ENCODE results near the gene FOXA2. TPM values are rescaled to one million over a fixed set of nuclear protein-coding genes. Genes with fewer than 3 reads are reported as not detected.
"Not testable (repeated sequence)": the region's sequence is repeated elsewhere in the genome, so short reads cannot be mapped to it uniquely, and the experiment has no call there.

Gene FOXA2
- total RNA-seq, 1 experiment from 2014 or later = not detected

- DNase-seq (ENCODE audit: low read depth) = no peak
These were observed 16.2 kb downstream of the FOXA2 start for GRCh38 chr20:22567944-22568871.

GRCh38 chr20:22566876-22567658, 17.3 kb downstream of the FOXA2 start:
- DNase-seq (ENCODE audit: low read depth) = no peak

DNA sequence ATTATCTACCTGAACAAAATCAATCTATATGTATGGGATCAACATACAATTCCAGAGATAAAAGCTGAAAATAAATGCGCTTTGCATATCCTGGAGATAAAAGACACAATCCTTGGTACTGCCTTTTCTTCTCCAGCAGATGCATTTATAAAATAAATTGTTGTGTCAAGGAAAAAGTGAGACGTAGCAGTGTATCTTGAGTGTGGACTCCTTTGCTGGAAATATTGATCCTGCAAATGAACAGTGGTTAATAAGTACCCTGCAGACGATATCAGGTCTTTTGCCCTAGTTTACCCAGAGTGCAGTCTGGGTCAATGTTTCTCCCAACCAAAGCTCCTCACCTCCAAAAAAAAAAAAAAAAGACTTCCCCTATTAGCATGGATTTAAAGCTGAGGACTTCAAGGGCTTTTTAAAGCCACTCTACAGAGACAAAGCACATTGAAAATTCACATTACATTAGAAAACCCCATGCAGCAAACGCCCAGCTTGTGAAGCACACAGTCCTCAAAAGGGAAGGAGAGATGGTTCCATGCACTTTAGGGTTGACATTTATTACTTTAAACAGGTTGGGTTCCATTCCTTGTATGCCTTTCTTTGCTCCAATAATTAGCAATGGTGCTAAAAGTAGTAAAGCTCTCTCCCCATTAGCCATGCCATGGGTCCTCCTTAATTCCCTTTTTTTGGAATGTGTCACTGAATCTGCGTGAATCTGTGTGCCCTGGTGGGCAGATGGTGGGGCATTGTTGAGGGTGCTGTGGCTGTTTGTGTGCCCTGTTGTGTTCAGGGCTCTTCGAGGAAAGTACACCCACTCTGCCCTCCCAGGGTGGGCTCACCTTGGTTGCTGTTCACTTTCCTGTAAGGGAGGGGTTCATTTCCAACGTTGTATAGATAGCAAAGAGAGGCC, 21.1 kb downstream of the FOXA2 start:
- no peak for DNase-seq (ENCODE audit: low read depth)

DNA sequence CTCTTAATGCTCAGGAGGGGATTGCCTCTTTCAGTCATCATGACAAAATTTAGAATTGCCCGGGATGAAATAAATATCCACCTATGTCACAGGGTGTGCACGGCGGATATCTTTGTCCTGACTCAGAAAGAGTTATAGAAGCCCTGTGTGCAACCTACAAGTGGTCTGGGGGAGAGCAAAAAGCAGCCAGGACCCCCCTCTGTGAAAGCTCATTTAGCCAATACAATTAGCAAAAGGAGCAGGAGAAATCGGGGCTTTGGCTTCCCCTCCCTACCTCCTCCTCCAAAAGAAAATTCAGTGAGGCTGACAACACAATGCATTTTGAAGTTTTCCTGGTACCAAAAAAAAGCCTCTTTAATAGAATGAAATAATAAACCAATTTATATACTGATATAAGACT, 21.8 kb downstream of the FOXA2 start:
- DNase-seq (ENCODE audit: low read depth) = no peak

DNA sequence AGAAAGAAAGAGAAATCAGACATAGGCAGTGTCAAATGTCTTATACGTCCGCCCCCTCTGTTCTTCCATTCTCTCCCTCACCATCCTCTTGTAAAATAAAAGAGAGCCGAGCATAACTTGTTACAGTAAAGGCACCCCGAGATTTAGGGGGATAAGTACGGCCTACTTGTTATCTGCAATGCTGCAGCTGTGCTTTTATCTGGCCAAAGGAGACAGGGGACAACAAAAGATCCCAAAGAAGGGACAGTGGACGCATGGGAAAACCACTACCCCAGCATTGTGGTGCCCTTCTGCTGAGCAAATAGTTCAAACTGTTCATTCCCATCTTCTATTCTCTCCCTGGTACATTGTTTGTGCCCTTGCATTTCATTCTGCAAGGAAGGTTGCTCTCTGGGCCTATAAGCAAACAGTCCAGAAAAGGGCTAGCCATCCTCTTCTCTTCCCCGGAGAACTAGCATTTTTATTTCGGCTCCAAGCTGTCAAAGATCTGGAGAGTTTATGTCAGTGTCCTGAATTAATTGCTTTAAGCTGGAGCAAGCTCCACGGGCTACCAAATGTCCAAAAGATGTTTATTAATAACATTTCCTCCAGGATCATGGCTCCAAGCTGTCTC, 22.3 kb downstream of the FOXA2 start:
- DNase-seq (ENCODE audit: low read depth) = no peak

DNA sequence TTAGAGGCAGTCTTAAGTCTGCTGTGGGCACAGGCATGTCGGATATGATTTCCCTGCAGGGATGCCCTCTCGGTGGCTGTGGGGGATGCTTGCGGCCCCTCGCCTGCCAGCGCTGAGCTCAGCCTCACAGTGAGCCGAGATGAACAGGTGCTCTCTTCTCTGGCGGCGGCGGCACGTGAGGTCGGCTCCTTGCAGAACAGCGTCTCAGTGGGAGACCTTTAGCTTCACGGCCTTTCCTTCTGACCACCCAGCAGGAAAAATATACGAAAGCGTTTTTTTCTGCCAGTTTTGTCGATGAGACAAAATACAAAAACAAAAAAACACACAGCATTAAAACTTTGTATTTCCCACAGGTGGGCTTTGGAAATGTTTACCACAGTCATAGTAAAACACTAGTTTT, 23.6 kb downstream of the FOXA2 start:
- DNase-seq (ENCODE audit: low read depth) = no peak

DNA sequence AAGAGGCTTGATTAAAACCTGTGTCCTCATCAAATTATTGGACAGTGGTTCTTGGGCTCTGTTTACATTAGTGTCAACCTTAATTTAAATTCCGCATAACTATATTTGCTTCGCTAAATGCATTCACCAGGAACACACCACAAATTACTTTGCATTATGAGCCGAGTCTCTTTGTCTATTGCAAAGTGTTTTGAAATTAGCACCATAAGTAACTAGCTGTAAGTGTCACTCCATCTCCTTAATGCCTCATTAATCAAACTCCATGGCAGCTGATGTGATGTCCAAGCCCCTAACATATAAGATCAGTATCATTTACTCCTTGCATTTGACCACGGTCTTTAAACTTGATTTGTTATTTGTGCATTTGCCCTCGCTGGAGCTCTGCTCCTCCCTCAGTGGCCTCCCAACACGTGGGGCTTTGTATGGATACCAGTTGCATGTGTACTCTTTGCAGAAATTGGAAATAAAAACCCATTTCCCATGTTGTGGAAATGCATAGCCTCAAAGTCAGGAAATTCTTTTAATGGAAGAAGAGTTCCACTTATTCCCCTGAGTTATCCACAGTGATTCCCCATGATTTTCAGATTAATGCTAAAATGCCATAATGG, 24.6 kb downstream of the FOXA2 start:
- DNase-seq (ENCODE audit: low read depth) = no peak

- DNase-seq (ENCODE audit: low read depth) = no peak
These were observed 26.7 kb downstream of the FOXA2 start for GRCh38 chr20:22557403-22558276.

GRCh38 chr20:22556565-22557056, 27.8 kb downstream of the FOXA2 start:
- no peak for DNase-seq (ENCODE audit: low read depth)

- DNase-seq (ENCODE audit: low read depth) = peak; percentile 37
These were observed 28.4 kb downstream of the FOXA2 start for GRCh38 chr20:22555791-22556564.

GRCh38 chr20:22554391-22554790, 30.0 kb downstream of the FOXA2 start:
- no peak for DNase-seq (ENCODE audit: low read depth)

- not testable (repeated sequence) for DNase-seq (ENCODE audit: low read depth)
These were observed 33.9 kb downstream of the FOXA2 start for GRCh38 chr20:22550514-22550913.

DNA sequence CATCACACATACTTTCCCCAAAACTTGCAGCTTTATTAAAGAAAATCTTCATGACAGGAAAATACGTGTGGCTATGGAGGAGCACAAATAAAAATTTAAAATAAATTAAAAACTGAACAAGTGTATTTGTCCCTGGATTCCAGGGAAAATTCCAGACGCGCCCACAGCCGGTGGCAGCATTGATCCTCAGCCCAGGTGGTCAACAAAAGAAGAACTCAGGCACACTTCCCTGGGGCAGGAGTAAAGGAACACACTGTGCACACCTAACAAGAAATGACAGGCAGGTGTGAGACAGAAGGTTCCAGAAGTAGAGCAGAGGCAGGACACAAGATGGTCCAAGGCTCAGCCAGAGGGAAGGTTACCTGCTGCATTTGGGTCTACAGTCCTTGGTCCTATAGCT, 36.3 kb downstream of the FOXA2 start:
- DNase-seq (ENCODE audit: low read depth) = no peak

DNA sequence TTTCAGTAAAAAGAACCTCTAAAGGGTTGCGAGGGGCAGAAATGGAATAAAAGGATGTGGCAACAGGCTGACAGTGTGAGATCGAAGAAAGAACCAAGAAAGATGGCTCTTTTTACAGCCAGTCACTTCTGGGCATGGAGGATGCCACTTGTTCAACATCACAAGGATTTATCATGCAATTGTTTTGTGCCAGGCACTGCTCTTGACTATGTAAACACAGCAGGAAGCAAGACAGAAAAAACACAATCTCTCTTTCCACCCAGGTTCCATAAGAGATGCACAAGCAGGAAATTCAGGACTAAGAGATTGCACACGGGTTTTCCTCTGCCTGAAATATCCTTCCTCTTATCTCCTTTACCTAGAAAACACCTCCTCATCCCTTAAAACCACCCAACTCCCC, 38.0 kb downstream of the FOXA2 start:
- DNase-seq (ENCODE audit: low read depth) = no peak

GRCh38 chr20:22545045-22545444, 39.3 kb downstream of the FOXA2 start:
- no peak for DNase-seq (ENCODE audit: low read depth)

- no peak for DNase-seq (ENCODE audit: low read depth)
These were observed 39.9 kb downstream of the FOXA2 start for GRCh38 chr20:22544462-22544861.

DNA sequence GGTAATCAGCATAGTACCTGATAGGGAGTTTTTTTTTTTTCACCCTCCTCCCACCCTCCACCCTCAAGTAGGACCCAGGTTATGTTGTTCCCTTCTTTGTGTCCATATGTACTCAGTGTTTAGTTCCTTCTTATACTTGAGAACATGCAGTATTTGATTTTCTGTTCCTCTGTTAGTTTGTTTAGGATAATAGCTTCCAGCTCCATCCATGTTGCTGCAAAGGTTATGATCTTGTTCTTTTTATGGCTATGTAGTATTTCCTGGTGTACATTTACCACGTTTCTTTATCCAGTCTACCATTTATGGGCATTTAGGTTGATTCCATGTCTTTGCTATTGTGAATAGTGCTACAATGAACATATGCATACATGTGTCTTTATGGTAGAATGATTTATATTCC, 41.9 kb downstream of the FOXA2 start:
- DNase-seq (ENCODE audit: low read depth) = no peak

DNA sequence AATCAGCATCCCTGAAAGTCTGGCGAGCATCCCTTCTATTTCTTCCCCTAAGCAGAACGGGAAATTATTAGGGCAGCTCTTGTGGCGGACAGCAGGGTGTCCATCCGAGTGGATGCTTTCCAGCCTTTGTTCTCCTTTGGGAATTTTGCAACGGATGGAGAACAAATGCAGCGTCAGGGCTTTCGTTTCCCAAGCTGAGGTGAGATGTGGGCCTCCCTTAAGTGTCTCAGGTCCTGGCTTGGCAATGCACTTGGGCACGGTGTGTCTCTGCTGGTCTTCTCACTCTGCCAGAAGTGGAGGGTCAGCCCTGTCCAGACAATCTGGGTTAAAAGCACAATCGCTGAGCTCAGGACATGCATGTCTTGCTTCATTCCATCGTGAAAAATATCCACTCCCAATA, 43.5 kb downstream of the FOXA2 start:
- DNase-seq (ENCODE audit: low read depth) = no peak
